Stomach (tissue), 9 donors: Measurements from ENCODE around the gene ZNF692. TPM values are rescaled to one million over a fixed set of nuclear protein-coding genes. Genes with fewer than 3 reads are reported as not detected.

Experiments used
- DNase-seq, 2 donors: peaks; one replicate each; pipeline versions ENCODE4 v3.0.0 to v3.0.0-alpha.2; 2013 to 2019
- H3K27ac ChIP-seq, 5 donors: fragments of 200-600 bp in 4 of 5; sonication (generic) in 4 of 5; one replicate each; pipeline ENCODE4 v1.5.1; 2013 to 2019; ENCODE audit warnings: mild to moderate bottlenecking in 1 of 5, moderate library complexity in 1 of 5
- H3K27me3 ChIP-seq, 3 donors: fragments of 200-600 bp; sonication (generic); one replicate each; pipeline ENCODE4 v1.5.1; 2017 to 2019; ENCODE audit warnings: mixed run types in 1 of 3
- H3K36me3 ChIP-seq, 4 donors: fragments of 200-600 bp; sonication (generic); 1 replicate in 3 of 4; 2 replicates in 1 of 4; pipeline ENCODE4 v1.5.1; 2016 to 2019
- H3K4me1 ChIP-seq, 4 donors: fragments of 200-600 bp; sonication (generic); one replicate each; pipeline ENCODE4 v1.5.1; 2016 to 2019
- H3K4me3 ChIP-seq, 4 donors: fragments of 200-600 bp; sonication (generic) in 3 of 4; one replicate each; pipeline ENCODE4 v1.5.1; 2016 to 2019; ENCODE audit warnings: mild to moderate bottlenecking in 1 of 4
- H3K9me3 ChIP-seq, 4 donors: fragments of 200-600 bp; sonication (generic); one replicate each; pipeline ENCODE4 v1.5.1; 2016 to 2019
- CTCF ChIP-seq, 7 experiments: fragments of 450-650 bp in 4 of 7; fragments of 200-600 bp in 3 of 7; sonication (generic) in 3 of 7; IDR thresholded peaks; one replicate each; pipeline ENCODE4 v1.5.1; 2016 to 2019; ENCODE audit warnings: antibody characterized with exemption in 7 of 7, control low read depth in 2 of 7, mild to moderate bottlenecking in 1 of 7
- EP300 ChIP-seq: sonication (generic); formaldehyde crosslinking; IDR thresholded peaks from one replicate; pipeline ENCODE4 v1.6.1; 2017; ENCODE audit warnings: antibody characterized with exemption
- POLR2A ChIP-seq, 4 donors: fragments of 450-650 bp; IDR thresholded peaks; one replicate each; pipeline ENCODE4 v1.6.1; 2016; ENCODE audit warnings: antibody characterized with exemption in 4 of 4, control low read depth in 2 of 4, mild to moderate bottlenecking in 1 of 4, moderate library complexity in 1 of 4
- POLR2AphosphoS5 ChIP-seq, 3 donors: sonication (generic); formaldehyde crosslinking; IDR thresholded peaks; one replicate each; pipeline ENCODE4 v1.6.1; 2016; ENCODE audit warnings: antibody characterized with exemption in 3 of 3
- WGBS, 5 donors: extraction: QIAGEN DNeasy Blood & Tissue Kit in 3 of 5; methylation state at CpG; one replicate each; pipeline versions ENCODE4 v1.1.5 to v1.1.7; 2013 to 2018; 5-methylcytosine and 5-hydroxymethylcytosine counted together
- intact Hi-C: fragments of 100-400 bp; cut with DNase I; formaldehyde crosslinking; loops from one replicate; pipeline ENCODE4 v1.15.1; 2023; ENCODE audit warnings: low total_unique reads
- polyA plus RNA-seq, 3 donors: library from polyadenylated mRNA; stranded (reverse); fragments of 200-250 nt; gene quantifications; one replicate each; pipeline ENCODE4 v1.2.3, GENCODE V29; 2013
- total RNA-seq, 5 donors: library from RNA; depleted of rRNA; stranded (reverse); fragments of >200 nt; gene quantifications; one replicate each; pipeline versions ENCODE4 v1.1.0 to v1.2.3, GENCODE V29; 2014 to 2016
- donor health status: healthy with polysubstance abuse.
- donor health status: Bipolar disorder and iron deficiency.
- donor health status: healthy.

Gene ZNF692
- total and polyA plus RNA-seq, 8 donors: 8.4 to 120 (median 76.4) TPM

GRCh38 chr1:248810000-248810726 is 48.7 kb downstream of the ZNF692 start:
- Histone ChIP-seq H3K9me3 (no peaks in the 10 kb centered on the region), H3K27ac (no peak overlapping the region), H3K4me3 (no peak overlapping the region), H3K4me1 (peaks cover 8 to 39% (median 32%) of the 10 kb centered on the region in 4 donors), H3K36me3 (peaks cover 25 to 44% (median 42%) of the 10 kb centered on the region in 4 donors), H3K27me3 (no peaks in the 10 kb centered on the region)
- intact Hi-C loops: loop anchor here (5.0 kb wide), 1 partner anchor 188 kb away; no protein-coding TSS in a partner anchor
- DNase-seq: no peak
- TF ChIP-seq POLR2AphosphoS5 (IDR thresholded peaks at IDR 0.05) (no peak), CTCF (IDR thresholded peaks at IDR 0.05) (no peak), POLR2A (IDR thresholded peaks at IDR 0.05) (no peak), EP300 (no peak)
- WGBS, 5 donors: 76 to 93% (median 82%) methylated on average over 10 of the region's 10 CpGs

DNA sequence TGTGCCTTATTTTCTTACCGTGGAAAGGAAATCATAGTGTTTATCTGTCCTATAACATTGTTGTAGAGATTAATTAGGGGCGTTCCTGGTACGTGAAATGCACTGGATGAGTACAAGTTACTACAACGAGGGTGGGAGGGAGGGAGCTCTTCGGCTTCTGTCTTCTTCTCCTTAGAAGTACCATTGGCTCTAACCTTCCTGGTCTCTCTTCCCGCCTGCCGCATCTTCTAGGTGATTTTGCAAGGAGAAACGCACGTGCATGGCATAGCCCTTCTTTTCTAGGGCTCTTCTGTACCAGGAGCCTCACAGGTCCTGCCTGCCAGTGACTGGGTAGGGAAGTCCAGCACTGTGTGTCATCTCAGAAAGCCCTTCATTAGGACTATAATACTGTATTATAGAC is 50.0 kb downstream of the ZNF692 start:
- H3K4me3 ChIP-seq: no peak overlapping the region
- no peaks in the 10 kb centered on the region for H3K9me3 ChIP-seq
- H3K4me1 ChIP-seq: peaks cover 8 to 46% (median 36%) of the 10 kb centered on the region in 4 donors
- WGBS, 5 donors: 63 to 73% (median 68%) methylated on average over 9 of the region's 9 CpGs
- H3K27me3 ChIP-seq: no peaks in the 10 kb centered on the region
- peaks cover 12 to 31% (median 29%) of the 10 kb centered on the region in 4 donors for H3K36me3 ChIP-seq
- intact Hi-C loops: loop anchor here (5.0 kb wide), 1 partner anchor 187 kb away; no protein-coding TSS in a partner anchor
- DNase-seq: no peak
- TF ChIP-seq EP300 (no peak), CTCF (IDR thresholded peaks at IDR 0.05) (no peak), POLR2A (IDR thresholded peaks at IDR 0.05) (no peak), POLR2AphosphoS5 (IDR thresholded peaks at IDR 0.05) (no peak)
- H3K27ac ChIP-seq: no peak overlapping the region

GRCh38 chr1:248807067-248807737 is 51.7 kb downstream of the ZNF692 start:
- no peak overlapping the region for H3K27ac ChIP-seq
- peaks cover 0 to 14% (median 13%) of the 10 kb centered on the region in 4 donors for H3K36me3 ChIP-seq
- 40 to 45% (median 41%) methylated on average over 10 to 15 of the region's 15 CpGs for WGBS, 5 donors
- H3K4me3 ChIP-seq: no peak overlapping the region
- peaks cover 8 to 46% (median 36%) of the 10 kb centered on the region in 4 donors for H3K4me1 ChIP-seq
- TF ChIP-seq CTCF (IDR thresholded peaks at IDR 0.05) (peak in 5 of 7 experiments; percentile 52 to 80 (median 66)), EP300 (no peak), POLR2AphosphoS5 (IDR thresholded peaks at IDR 0.05) (no peak)
- DNase-seq: peak; percentile 67 to 83
- H3K9me3 ChIP-seq: no peaks in the 10 kb centered on the region
- peaks cover 0 to 3% (median 0%) of the 10 kb centered on the region in 3 donors for H3K27me3 ChIP-seq
- intact Hi-C loops: loop anchor here (5.0 kb wide), 1 partner anchor 185 kb away; no protein-coding TSS in a partner anchor

- TF ChIP-seq POLR2AphosphoS5 (IDR thresholded peaks at IDR 0.05): no peak
- no peak for TF ChIP-seq CTCF (IDR thresholded peaks at IDR 0.05)
- TF ChIP-seq EP300: no peak
- no peak for TF ChIP-seq POLR2A (IDR thresholded peaks at IDR 0.05)
- H3K36me3 ChIP-seq: peaks cover 0 to under 1% (median under 1%) of the 10 kb centered on the region in 4 donors
- H3K9me3 ChIP-seq: no peaks in the 10 kb centered on the region
- 75 to 96% (median 86%) methylated on average over 1 of the region's 1 CpG for WGBS, 5 donors
- intact Hi-C loops: loop anchor here (5.0 kb wide), 1 partner anchor 184 kb away; no protein-coding TSS in a partner anchor
- H3K4me3 ChIP-seq: no peak overlapping the region
- DNase-seq: no peak
- H3K27me3 ChIP-seq: peaks cover 0 to 8% (median 0%) of the 10 kb centered on the region in 3 donors
- H3K27ac ChIP-seq: peak overlapping the region in 1 of 5 donors; percentile 50
- H3K4me1 ChIP-seq: peaks cover 3 to 37% (median 29%) of the 10 kb centered on the region in 4 donors
These were observed 53.0 kb downstream of the ZNF692 start for GRCh38 chr1:248805876-248806275.
